Transverse colon (tissue), 4 donors: ENCODE data around the gene BTBD1.

Experiments
- CTCF ChIP-seq, 5 experiments: fragments of 200-600 bp in 3 of 5; fragments of 450-650 bp in 2 of 5; sonication (generic) in 3 of 5; IDR thresholded peaks; 1 replicate in 2 of 5; 2 replicates in 3 of 5; pipeline ENCODE4 v1.5.1; 2016 to 2017; ENCODE audit warnings: antibody characterized with exemption in 5 of 5, inconsistent platforms in 3 of 5, mild to moderate bottlenecking in 2 of 5, moderate library complexity in 1 of 5
- EP300 ChIP-seq: sonication (generic); formaldehyde crosslinking; IDR thresholded peaks from one replicate; pipeline ENCODE4 v1.6.1; 2017; ENCODE audit warnings: antibody characterized with exemption, low read depth
- POLR2A ChIP-seq: fragments of 450-650 bp; IDR thresholded peaks from one replicate; pipeline ENCODE4 v1.6.1; 2016; ENCODE audit warnings: antibody characterized with exemption, mild to moderate bottlenecking, moderate library complexity
- POLR2AphosphoS5 ChIP-seq, 3 donors: sonication (generic); formaldehyde crosslinking; IDR thresholded peaks; one replicate each; pipeline ENCODE4 v1.6.1; 2016; ENCODE audit warnings: antibody characterized with exemption in 3 of 3

- no peak for TF ChIP-seq CTCF (IDR thresholded peaks at IDR 0.05)
- TF ChIP-seq EP300 = no peak
- no peak for TF ChIP-seq POLR2A
- TF ChIP-seq POLR2AphosphoS5 (IDR thresholded peaks at IDR 0.05) = no peak
Measured at GRCh38 chr15:82986442-82986780, 80.6 kb downstream of the BTBD1 start.
